GM19455 (cell line): ENCODE data around the gene SRL.
A peak's percentile ranks its signal among the peaks of the same experiment; 100 is the strongest.

Experiments
- ATAC-seq: cut with Tn5 transposase; IDR thresholded peaks from one replicate; pipeline ENCODE4 v1.9.1; 2021; ENCODE audit not compliant: unreplicated experiment

The SRL gene

DNA sequence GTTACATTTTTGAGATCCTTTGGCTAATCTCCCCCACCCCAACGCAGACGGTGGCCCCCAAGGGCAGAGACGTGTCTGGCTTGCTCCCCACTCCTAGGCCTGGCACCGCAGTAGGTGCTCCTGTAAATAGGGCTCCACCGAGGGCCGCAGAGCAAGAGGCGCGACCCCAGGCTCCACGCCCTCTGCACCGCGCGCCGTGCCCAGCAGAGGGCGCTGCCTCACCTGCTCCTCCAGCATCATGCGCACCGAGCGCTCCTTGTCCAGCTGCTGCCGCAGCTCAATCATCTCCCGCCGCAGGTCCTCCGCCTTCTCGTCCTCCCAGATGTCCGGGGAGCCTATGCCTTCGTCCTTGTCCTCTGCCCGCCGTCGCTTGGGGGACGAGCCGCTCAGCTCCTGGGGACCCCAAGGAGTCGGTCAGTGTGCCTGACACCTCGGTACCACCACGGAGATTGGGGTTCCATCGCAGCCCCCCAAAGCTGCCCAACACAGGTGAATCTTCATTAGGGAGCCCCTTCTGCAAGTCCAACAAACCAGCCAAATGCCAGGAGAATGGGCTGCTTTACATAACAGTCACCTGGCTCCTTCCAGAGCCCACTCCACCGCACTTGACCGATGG lies 19.8 kb upstream of the SRL start:
- ATAC-seq = no peak

DNA sequence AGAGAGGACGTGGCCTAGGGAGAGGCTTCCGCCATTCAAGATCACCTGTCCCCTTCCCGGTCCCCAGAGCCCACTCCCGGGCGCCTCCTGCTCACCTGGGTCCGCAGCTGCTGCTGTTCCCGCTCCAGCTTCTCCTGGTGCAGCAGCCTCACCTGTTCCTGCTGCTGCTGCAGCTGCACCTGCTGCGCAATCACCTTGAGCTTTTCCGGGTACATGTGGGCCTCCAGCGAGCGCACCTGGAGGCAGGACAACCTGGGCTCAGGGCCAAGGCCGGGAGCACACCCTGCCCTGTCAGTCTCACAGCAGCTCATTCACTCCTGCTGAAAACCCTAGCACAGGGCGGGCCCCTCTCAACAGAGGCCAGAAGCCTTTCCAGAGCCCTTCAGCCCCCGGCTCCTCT lies 18.5 kb upstream of the SRL start:
- no peak for ATAC-seq

DNA sequence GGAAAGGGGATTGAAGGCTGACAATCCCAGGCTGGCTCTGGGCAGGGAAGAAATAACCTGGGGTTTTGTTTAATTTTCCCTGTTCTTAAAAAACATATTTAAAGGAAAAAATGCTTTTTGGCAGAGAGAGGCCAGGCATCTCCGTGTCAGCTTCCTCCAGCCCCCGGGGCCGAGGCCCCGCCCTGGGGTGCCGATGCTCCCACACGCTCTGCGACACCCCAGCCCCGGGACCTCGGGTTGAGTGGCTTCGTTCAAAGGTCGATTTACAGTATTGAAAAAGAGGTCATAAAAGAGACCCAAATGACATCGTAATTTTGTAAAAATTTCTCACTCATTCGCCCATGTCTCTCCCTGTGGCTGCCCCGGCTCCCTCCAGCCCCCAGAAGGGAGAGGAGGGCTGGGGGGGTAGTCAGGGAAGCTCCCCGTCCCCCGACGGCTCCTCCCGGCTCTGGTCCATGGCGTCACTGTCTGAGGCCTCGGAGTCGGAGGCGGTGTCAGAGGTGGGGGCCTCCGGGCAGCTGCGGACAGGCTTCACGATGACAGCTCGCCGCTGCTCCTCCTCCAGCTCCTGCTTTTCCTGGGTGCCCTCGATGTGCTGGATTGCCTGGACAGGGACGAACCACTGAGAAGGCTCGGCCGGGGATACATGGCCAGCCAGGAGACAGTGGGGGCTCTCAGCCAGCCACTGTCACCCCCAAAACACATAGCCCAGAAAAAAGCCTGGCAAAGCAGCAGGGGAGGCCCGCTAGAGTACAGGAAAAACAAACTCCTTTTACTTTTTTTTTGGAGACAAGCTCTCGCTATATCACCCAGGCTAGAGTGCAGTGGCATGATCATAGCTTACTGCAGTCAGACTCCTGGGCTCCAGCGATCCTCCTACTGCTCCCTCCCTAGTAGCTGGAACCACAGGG lies 16.0 kb upstream of the SRL start:
- ATAC-seq = no peak

DNA sequence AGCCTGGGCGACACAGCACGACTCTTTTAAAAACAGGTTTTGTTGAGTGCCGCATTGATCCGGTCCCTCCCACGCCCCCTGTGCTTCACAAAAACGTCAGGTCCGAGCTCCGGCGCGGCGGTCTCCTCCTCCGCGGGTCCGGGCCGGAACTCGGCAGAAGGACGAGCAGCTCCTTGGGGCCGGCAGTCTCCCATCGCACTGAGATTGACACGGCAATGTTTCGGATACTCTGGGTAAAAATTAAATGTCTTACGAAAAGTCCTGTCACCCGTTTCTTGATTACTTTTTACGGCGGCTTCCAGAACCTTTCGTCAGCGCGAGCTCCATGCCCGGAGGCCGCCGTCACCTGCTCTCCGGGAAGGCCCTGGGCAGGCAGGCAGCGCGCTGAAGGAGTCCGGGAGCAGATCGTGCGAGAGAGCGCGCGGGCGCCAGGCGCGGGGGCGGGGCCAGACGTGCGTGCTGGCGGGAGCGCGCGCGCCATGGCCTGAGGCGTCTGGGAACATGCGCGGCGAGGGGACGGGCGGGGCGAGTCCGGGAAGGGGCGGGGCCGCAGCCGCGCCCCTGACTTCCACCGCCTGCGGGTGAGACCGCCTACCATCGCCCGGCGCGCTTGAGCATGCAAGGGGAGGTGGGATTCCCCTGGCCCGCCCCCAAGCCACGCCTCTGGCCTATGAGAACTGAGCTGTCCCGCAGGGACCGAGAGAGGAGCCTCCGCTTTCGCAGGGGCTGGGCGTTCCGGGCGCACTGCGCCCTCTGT lies 11.7 kb upstream of the SRL start:
- ATAC-seq = peak; percentile 92

DNA sequence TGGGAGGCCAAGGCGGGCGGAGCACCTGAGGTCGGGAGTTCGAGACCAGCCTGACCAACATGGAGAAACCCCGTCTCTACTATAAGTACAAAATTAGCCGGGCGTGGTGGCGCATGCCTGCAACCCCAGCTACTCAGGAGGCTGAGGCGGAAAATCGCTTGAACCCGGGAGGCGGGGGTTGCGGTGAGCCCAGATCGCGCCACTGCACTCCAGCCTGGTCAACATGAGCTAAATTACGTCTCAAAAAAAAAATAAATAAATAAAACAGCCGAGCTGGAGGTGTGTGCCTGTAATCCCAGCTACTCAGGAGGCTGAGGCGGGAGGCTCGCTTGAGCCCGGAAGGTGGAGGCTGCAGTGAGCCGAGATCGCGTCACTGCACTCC lies 11.1 kb upstream of the SRL start:
- peak; percentile 3 for ATAC-seq

DNA sequence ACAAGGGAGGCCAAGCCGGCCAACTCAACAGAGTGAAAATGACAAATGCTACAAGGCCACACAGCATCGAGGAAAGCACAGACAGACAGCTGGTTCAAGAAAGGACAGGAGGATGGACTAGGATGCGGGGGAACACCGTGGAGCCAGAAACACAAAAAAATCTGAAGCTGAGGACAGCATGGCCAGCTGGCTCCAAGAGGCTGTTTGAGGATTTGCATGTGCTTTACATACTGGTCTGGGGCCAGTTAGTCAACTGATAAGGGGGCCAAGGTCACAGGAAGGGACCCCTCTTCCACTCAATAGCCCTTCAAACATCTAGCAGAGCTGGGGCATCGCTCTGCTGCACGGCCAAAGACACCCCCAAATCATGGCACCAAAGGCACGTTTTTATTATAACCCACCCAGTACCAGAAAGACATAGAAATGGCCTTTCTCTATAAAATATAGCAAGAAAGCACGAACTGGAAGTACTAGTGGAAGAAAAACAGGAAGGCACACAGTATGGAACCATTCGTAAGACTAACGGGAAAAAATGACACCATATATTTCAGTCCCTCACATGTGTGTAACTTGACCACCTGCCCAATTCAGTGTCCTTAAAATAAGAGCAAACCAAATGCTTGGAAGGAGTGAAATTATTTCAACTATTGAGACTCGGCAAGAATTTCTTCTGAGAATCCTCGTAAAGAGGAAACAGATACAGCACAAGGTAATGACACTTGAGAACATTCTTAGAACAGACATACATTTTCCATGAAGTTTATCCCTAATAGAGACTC lies 7.8 kb upstream of the SRL start:
- ATAC-seq = no peak

DNA sequence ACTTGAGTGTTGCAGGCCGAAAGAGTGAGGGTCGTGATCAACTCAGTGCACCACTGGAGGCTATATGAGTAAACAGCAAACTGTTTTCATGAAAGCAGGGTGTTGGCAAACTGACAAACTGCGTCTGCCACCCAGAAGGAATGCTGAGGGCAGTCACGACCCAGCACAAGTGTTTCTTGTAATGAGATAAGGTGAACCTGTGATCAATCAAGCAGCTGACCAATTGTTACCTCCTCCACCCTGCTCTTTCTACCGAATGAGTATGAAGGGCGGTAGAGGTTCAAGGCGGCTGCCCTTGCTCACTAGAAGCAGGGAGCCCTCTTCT lies 5.5 kb upstream of the SRL start:
- no peak for ATAC-seq

DNA sequence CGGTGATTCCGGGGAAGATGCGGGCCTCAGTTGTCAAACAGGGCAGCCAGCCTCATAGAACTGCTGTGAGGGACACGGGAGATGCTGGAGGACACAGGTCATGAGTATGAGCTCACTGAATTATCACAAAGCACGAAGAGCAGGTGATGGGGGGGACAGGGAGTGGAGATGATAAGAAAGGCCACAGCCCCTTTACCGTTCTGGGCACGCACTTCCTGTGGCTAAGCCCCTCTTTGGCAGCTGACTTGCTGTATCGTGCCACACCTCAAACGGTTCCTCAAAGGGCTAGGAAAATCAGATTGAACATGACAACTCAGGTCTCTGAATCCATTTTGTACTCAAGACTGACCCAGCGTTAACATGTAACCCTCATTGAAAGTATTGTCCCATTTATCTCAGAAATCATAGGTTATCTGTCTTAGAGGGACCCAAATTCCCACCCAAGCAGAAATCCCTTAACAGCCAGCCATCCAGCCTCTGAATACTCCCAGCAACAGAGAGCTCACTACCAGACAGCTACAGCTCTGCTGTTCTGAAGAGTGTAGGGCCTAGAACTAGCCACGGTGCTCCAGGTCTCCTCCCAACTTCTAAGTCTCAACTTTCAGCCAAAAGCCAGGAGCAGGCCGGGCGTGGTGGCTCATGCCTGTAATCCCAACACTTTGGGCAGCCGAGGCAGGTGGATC lies 5.0 kb upstream of the SRL start:
- ATAC-seq = no peak

DNA sequence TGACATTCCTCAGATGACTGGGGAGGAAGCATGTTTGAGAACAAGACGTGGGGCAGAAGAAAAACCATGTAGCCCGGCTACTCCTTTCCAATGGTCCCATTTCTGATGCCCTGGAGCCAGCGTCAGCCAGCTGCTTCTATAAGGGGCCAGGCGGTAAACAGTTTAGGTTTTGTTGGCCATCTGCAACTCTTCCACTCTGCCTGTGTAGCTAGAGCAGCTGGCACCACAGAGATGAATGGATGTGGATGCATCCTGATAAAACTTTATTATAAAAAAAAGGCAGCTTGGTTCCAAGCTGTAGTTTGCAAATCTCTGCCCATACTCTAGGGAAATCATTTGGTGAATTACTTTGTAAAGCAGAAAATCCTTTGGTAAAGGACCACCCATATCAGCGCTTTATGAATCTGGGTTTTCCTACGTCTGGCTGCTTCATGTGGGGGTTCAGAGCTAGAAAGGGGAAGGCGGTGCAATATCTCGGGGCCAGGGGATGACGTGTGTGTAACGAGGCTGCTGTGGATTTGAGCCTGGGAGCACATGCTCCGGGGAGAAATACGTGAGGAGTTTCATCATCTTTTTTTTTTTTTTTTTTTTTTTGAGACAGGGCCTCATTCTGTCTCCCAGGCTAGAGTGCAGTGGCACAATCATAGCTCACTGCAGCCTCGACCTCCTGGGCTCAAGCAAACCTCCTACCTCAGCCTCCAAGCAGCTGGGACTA lies 3.4 kb upstream of the SRL start:
- no peak for ATAC-seq

DNA sequence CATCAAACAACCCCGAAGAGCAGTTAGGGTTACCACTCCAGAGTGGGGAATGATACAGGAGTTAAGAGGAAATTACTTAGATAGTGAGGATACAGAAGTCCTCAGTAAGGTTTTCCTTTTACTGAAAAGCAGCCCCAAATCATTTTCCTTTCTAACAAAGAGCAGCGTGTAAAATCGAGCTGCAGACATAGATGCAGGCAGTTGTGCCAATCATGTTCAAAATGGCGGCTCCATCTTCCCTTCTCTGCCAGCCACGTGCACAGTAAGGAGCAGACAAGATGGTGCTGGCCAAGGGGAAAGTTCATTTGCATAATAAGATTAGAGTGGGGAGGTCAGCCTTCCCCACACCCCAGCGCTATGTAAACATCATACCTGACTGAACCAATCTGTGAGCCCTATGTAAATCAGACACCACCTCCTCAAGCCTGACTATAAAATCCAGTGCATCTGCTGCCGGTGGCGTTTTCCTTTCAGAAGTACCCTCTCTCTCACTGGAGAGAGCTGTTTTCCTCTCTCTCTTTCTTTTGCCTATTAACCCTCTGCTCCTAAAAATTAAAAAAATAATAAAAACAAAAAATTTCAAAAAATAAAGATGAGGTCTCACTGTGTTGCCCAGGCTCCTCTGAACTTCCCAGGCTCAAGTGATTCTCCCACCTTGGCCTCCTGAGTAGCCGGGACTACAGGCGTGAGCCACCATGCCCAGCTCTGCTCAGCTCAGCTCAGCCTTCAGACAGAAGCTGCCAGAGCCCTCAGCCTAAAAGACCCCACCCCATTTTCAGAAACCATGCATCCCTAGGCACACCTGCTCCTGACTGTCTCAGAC lies 2.6 kb upstream of the SRL start:
- no peak for ATAC-seq

DNA sequence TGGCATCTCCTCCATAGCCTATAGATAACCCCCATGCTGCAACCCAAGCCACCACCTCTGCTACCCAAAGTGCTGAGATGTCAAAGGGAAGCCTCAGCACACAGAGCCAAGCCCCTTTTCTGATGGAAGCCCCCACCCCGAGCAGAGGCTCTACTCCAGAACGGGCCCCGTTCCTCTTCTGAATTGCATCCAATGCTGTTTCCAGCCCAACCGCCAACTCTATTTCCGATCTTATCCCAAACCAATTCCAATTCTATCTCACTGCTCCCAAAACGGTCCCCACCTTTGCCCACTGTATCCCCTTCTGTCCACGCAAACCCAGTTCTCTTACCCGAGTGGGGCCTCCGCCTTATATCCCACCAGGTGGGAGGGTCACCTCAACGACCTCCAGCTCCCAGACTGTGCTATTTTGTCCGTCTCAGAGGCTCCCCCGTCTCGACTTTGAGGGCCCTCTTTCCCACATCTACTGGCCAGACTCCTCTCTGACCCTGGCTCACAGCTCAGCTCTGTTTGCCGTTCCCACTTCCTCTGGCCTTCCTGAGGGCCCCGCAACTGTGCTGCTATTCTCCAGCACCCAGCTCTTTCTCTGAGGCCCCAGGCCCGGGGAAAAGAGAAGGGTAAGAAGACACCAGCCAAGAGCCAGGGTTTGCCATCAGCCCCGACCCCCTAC lies 487 bp downstream of the SRL start:
- ATAC-seq = no peak

DNA sequence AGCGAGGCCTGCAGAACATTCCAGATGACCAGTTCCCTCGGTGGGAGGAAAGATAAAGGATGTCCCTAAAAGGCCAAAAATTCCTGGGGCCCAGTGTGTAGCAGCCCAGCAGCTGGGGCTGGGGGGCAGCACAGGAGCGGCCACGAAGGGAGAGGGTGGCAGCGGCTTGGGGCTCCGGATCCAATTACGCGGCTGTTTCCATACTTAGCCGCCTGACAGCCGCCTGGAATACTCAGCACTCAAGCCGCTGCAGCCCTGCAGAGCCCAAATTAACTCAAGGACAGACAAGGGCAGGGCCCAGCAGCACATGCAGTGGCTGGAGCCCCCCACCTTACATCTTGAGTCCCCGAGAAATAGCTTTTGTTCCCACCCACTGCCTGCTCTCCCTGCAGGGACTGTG lies 1.3 kb downstream of the SRL start:
- no peak for ATAC-seq

DNA sequence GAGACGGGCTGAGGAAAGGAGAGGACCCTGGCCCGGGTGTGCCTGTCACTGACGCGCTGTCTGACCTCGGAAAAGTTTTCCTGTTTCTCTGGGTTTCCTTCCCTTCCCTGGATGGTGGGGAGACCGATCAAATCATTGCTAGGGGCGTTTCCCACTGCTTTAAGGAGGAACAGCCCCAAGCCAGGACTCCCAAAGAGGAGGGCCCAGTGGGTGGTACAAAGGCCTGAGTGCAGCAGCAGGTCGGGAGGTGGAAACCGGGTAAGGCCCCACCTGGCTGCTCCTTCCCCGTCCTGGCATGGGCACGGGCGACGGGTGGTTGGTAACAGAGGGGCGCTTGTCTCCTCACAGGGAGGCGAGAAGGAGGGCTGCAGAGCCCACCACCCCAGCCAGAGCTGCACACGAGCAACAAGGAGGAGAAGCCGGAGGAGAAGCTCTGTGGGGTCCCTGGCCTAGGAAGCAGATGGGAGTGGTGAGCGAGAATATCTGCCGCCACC lies 2.2 kb downstream of the SRL start:
- ATAC-seq = no peak

DNA sequence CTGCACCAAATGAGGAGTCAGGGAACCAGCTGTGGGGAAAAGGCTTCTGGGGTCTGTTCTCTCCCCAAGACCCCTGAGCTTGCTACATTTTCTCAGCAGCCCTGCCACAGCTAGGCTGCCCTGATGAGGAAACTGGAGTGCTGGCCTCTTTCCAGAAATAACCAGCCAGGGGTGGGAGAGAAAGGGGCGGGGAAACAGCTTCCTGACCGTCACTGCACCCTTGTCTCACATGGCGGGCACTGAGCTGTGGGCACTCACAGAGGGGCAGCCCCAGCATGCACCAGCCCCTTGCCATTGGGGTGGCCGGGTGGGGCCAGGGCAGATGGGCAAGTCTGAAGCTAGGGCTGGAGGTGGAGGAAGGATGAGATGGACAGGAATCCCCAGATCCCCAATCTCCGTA lies 2.9 kb downstream of the SRL start:
- no peak for ATAC-seq

DNA sequence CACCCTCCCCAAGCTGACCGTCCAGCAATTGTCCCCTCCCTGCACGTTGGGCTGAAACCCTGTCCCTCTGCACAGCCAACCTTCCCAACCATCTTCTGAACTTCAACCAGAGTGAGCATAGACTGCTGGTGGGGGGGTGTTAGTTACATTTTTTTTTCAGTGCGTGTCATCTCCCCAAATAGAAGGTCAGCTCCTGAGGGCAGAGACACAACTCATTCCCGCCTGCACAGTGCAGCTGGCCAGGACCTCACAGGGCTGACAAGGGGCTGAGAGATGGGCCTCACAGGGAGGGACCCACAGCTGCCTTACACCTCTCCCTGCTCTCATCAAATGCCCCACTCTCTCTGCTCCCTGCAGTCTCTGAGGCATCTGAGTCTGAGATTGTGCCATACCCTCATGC lies 8.4 kb downstream of the SRL start:
- ATAC-seq = no peak

DNA sequence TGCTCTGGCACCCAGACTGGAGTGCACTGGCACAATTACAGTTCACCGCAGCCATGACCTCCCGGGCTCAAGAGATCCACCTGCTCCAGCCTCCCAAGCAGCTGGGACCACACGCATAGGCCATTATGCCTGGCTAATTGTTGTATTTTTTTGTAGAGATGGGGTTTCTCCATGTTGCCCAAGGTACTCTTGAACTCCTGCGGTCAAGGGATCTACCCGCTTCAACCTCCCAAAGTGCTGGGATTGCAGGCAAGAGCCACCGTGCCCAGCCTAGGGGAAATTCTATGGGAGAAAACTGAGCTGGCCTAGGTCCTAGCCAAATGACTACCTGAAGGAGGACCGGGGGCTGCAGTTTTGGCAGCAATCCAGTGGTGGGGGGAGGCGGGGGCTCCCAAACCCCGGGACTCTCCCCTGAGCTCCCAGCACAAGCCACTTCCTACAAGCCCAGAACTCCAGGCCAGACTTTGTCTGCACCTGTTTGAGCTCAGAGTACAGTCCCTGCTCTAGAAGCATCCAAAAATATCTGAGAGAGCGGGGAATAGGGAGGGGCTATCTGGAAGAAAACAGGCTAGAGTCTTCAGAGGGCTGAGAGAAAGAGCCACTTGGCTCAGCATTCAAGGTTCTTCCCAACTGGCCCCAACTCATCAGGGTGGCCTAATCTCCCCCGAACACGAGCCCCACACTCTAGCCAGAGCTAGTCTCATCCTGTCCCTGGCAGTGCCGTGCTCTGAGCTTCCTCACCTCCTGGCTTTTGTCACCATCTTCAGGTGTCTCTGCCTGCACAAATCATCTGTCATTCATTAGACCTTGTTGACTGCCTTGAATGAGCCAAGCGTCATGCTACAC lies 9.1 kb downstream of the SRL start:
- ATAC-seq = no peak

DNA sequence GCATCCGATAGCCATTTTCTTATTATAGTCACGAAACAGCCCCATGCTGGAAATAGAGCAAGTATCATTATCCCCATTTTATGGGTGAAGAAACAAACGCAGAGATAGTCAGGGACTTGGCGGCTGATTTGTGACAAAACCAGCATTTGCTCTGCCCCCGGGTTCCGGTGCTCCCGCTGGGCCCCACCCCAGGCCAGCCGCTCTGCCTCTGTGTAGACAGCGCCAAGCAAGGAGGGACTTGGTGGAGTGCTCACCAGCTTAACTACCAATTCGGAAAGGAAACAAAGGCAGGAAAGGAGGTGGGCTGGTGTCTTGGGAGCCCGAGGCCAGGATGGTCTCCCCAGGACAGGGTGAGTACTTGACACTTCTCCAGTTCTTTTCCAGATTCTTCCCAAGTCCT lies 10.0 kb downstream of the SRL start:
- ATAC-seq = no peak

DNA sequence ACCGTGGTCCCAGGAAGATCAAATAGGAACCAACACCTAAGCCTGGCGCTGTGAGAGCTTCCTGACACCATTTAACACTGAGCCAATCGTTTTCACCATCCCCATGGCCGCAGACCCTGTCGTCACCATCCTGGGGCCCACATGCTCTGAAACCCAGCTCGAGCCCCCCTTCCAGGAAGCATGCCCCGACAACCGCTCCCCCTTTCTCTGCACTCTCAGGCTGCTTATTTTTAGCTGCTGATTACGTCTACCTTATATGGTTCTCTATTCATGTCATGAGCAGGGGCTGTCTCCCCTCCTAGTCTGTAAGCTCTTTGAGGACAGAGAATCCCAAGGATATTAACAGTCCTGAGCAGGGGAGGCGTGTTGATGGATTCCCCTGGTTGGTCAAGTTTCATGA lies 10.5 kb downstream of the SRL start:
- no peak for ATAC-seq
